ENCODE measurements around the gene PLPP3.

GRCh38 chr1:56491441-56491840, 87.9 kb downstream of the PLPP3 start:
- TF ChIP-seq CTCF (tag by site-specific recombination; IDR thresholded peaks at IDR 0.05) (no peak), KLF10 (tag by site-specific recombination; IDR thresholded peaks at IDR 0.05) (no peak), ZNF138 (tag by site-specific recombination; IDR thresholded peaks at IDR 0.05; ENCODE audit: borderline replicate concordance) (no peak), PBX3 (CRISPR knock-in tag; IDR thresholded peaks at IDR 0.05) (no peak), REST (tag by site-specific recombination; IDR thresholded peaks at IDR 0.05) (no peak), ZBTB21 (tag by site-specific recombination; IDR thresholded peaks at IDR 0.05) (no peak), ZNF391 (tag by site-specific recombination; IDR thresholded peaks at IDR 0.05; ENCODE audit: borderline replicate concordance, low read depth) (no peak), ZNF501 (tag by site-specific recombination; IDR thresholded peaks at IDR 0.05) (no peak), ZNF202 (tag by site-specific recombination; IDR thresholded peaks at IDR 0.05; ENCODE audit: borderline replicate concordance) (no peak), ZNF664 (tag by site-specific recombination; IDR thresholded peaks at IDR 0.05) (no peak), ZNF398 (tag by site-specific recombination; IDR thresholded peaks at IDR 0.05) (no peak), KLF7 (tag by site-specific recombination; IDR thresholded peaks at IDR 0.05; ENCODE audit: borderline replicate concordance) (no peak)
- TF ChIP-seq, protein P1, sequence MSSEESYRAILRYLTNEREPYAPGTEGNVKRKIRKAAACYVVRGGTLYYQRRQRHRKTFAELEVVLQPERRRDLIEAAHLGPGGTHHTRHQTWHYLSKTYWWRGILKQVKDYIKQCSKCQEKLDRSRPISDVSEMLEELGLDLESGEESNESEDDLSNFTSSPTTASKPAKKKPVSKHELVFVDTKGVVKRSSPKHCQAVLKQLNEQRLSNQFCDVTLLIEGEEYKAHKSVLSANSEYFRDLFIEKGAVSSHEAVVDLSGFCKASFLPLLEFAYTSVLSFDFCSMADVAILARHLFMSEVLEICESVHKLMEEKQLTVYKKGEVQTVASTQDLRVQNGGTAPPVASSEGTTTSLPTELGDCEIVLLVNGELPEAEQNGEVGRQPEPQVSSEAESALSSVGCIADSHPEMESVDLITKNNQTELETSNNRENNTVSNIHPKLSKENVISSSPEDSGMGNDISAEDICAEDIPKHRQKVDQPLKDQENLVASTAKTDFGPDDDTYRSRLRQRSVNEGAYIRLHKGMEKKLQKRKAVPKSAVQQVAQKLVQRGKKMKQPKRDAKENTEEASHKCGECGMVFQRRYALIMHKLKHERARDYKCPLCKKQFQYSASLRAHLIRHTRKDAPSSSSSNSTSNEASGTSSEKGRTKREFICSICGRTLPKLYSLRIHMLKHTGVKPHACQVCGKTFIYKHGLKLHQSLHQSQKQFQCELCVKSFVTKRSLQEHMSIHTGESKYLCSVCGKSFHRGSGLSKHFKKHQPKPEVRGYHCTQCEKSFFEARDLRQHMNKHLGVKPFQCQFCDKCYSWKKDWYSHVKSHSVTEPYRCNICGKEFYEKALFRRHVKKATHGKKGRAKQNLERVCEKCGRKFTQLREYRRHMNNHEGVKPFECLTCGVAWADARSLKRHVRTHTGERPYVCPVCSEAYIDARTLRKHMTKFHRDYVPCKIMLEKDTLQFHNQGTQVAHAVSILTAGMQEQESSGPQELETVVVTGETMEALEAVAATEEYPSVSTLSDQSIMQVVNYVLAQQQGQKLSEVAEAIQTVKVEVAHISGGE (tag by site-specific recombination; conservative IDR thresholded peaks at IDR 0.05; ENCODE audit: low read depth), result no peak
- TF ChIP-seq, protein P2, sequence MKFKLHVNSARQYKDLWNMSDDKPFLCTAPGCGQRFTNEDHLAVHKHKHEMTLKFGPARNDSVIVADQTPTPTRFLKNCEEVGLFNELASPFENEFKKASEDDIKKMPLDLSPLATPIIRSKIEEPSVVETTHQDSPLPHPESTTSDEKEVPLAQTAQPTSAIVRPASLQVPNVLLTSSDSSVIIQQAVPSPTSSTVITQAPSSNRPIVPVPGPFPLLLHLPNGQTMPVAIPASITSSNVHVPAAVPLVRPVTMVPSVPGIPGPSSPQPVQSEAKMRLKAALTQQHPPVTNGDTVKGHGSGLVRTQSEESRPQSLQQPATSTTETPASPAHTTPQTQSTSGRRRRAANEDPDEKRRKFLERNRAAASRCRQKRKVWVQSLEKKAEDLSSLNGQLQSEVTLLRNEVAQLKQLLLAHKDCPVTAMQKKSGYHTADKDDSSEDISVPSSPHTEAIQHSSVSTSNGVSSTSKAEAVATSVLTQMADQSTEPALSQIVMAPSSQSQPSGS (tag by site-specific recombination; IDR thresholded peaks at IDR 0.05; ENCODE audit: low read depth), result no peak

All from HEK293 (cell line).